NCI-H446 (cell line): ENCODE data around the gene BMP8A.
A peak's percentile ranks its signal among the peaks of the same experiment; 100 is the strongest.
"Not testable (repeated sequence)": the region's sequence is repeated elsewhere in the genome, so short reads cannot be mapped to it uniquely, and the experiment has no call there.

Experiments
- DNase-seq, 2 experiments: peaks; one replicate each; lab custom pipeline; 2025; lab: John Stamatoyannopoulos, UW

The BMP8A gene

DNA sequence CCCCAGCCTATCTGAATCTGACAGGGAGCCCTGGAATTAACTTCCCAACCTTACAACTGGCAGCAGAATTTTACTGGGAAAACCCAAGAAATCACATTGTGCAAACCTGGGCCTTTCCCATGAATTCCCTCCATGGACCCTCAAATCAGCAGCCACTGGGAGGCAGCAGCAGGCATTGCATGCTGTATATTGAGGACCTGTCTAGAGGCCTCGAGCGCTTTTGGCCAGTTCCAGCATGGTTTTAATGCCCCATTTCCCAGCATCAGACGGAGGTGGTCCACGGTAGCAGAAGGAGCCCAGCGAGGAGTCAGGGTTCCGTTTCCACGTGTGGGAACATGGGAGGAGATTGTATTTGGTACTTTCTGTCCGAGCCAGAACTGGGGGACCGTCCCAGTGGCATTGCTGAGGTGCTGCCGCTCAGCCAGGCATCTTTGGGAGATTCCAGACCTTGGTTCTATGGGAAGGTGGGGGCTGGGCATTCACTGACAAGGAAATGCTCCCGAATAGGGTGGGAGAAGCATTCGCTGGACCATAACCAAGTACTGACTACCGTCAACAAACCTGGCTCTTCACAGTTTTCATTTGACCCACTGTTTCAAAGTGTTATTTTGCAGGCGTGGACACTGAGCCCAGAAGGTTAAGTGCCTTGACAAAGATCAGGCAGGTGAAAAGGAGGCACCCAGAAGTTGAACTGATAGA is 15.9 kb downstream of the BMP8A start:
- DNase-seq = peak in 1 of 2 experiments; percentile 13

GRCh38 chr1:39508266-39508665 is 16.8 kb downstream of the BMP8A start:
- DNase-seq = no peak

GRCh38 chr1:39508857-39509305 is 17.4 kb downstream of the BMP8A start:
- no peak for DNase-seq

- DNase-seq = no peak
These were observed 18.0 kb downstream of the BMP8A start for GRCh38 chr1:39509360-39510009.

DNA sequence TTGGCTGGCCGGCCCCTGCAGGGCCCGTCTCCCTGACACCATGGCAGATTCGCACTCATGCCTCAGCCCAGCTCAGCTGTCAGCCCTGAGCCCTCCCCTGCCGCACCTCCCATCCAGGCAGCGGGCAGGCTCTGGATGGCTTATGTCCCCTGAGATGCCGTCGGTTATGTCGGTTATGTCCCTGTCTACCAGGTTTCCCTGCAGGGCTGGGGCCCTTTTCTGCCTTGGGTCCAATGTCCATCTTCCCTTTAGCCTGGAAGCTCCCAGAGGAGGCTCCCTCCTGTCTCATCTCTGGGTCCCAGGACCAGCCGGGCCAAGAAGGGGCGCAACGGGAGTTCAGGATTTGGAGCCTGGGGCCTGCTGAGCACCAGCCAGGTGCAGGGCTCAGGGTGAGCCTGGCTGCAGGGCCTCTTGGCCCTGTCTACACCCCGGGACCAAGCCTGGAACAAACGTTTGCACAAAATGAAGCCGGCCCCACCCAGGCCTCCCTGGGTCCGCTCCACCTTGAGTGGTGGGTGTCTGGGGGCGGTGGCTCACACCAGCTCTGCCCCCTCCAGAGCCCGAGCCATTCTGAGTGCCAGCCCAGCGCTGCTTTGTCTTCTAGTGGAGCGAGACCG is 19.2 kb downstream of the BMP8A start:
- DNase-seq = not testable (repeated sequence)

GRCh38 chr1:39511477-39511876 is 20.0 kb downstream of the BMP8A start:
- DNase-seq = not testable (repeated sequence)

- not testable (repeated sequence) for DNase-seq
These were observed 20.9 kb downstream of the BMP8A start for GRCh38 chr1:39512234-39512847.

GRCh38 chr1:39514710-39515124 is 23.3 kb downstream of the BMP8A start:
- DNase-seq = not testable (repeated sequence)

DNA sequence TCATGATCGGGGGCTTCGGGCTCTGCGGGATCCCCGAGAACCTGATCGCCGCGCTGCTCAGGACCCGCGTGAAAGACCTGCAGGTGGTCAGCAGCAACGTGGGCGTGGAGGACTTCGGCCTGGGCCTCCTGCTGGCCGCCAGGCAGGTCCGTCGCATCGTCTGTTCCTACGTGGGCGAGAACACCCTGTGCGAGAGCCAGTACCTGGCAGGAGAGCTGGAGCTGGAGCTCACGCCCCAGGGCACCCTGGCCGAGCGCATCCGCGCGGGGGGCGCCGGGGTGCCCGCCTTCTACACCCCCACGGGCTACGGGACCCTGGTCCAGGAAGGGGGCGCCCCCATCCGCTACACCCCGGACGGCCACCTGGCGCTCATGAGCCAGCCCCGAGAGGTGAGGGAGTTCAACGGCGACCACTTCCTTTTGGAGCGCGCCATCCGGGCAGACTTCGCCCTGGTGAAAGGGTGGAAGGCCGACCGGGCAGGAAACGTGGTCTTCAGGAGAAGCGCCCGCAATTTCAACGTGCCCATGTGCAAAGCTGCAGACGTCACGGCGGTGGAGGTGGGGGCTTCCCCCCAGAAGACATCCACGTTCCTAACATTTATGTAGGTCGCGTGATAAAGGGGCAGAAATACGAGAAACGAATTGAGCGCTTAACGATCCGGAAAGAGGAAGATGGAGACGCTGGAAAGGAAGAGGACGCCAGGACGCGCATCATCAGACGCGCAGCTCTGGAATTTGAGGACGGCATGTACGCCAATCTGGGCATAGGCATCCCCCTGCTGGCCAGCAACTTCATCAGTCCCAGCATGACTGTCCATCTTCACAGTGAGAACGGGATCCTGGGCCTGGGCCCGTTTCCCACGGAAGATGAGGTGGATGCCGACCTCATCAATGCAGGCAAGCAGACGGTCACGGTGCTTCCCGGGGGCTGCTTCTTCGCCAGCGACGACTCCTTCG is 24.0 kb downstream of the BMP8A start:
- DNase-seq = not testable (repeated sequence)

DNA sequence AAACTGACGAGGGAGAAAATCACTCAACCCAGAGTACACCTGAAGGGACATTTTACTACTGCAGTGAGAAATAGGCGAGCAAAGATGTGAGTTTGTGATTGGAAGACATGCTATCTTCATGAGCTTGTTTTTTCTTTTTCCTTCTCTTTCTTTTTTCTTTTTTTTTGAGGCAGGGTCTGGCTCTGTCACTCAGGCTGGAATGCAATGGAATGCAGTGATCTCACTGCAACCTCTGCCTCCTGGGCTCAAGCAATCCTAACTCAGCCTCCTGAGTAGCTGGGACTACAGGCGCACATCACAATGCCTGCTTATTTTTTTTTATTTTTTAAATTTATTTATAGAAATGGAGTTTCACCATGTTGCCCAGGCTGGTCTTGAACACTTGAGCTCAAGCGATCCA is 25.4 kb downstream of the BMP8A start:
- DNase-seq = not testable (repeated sequence)

DNA sequence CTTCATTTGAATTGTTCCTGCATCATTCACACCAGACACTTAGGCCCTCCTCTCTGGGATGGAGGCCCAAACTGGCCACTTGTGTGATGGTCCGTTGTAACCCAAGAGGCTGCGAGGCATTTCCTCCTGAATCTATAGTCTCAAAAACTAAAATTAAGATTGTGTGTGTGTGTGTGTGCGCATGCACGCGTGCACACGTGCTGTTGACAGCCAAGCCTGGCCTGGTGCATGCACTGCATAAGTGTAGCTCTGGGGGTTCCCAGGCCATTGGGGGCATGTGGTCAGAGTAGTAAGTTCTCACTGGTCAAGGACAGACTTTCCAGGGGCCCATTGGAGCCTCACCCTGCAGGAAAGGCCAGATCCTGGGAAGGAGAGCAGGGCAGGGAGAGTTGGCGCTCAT is 26.5 kb downstream of the BMP8A start:
- DNase-seq = not testable (repeated sequence)

- DNase-seq = not testable (repeated sequence)
These were observed 27.9 kb downstream of the BMP8A start for GRCh38 chr1:39519376-39519775.

DNA sequence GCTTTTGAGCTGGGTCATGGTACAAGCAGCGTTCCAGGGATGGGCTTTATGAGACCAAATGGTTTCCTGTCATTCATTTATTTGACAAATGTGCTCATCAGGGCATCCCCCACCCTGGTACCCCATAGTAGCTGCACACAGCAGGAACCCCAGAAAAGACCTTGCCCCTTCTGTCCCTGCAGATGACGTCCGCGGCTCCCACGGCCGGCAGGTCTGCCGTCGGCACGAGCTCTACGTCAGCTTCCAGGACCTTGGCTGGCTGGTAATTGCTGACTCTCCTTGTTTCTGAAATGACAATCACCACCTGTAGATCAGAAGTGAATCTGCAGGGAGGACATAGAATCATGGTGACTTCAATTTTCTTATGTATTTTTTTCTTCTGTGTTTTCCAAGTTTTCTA is 30.8 kb downstream of the BMP8A start:
- not testable (repeated sequence) for DNase-seq

DNA sequence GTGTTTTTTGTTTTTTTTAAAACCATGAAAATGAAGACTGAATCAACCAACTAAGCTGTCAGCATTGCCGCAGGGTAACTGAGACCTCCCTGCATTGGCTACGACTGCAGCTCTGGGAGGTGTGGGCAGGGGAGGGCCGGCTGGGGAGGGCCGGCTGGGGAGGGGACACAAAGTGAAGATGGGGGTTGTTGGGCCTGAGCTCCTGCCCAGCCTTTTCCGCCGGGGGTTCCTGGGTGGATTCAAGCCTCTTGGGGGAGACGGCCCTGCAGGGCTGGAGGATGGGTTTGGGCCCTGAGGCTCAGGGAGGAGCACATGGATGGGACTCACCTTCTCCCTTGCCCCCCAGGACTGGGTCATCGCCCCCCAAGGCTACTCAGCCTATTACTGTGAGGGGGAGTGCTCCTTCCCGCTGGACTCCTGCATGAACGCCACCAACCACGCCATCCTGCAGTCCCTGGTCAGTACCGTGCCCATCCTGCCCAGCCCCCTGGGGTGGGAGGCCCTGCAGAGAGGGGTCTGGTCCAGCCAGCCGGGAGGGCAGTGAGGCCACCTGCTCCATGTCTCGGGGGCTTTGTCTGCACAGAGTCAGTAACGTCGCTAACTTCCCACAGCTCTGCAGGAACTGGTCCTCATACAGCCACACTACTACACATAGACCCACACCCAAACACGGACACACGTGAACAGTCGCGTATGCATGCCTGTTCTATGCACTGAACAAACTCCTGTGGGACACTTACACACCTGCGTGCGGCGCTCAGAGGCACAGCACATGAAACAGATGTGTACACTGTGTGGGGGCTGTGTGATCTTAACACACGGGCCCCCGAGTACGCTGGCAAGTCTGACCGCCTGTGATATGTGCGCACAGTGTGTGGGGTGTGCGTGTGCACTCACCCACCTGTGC is 31.5 kb downstream of the BMP8A start:
- DNase-seq = no peak

DNA sequence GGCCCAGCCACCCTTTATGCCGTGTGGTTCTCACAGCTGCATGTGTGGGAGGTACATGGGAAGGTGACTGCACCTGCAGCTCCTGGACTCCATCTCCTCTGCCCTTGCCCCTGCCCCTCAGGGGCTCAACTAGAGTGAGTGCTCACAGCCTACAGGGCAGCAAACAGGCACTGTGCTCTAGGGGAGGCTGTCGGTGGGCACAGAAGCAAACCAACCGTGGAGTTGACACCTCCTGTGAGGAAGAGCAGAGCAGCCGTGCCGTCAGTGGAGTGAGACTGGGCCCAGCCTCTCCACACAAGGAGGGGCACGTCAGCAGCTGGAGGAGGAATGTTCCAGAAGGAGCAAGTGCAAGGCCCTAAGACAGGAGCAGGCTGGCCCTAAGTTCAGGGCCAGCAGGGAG is 32.7 kb downstream of the BMP8A start:
- no peak for DNase-seq

DNA sequence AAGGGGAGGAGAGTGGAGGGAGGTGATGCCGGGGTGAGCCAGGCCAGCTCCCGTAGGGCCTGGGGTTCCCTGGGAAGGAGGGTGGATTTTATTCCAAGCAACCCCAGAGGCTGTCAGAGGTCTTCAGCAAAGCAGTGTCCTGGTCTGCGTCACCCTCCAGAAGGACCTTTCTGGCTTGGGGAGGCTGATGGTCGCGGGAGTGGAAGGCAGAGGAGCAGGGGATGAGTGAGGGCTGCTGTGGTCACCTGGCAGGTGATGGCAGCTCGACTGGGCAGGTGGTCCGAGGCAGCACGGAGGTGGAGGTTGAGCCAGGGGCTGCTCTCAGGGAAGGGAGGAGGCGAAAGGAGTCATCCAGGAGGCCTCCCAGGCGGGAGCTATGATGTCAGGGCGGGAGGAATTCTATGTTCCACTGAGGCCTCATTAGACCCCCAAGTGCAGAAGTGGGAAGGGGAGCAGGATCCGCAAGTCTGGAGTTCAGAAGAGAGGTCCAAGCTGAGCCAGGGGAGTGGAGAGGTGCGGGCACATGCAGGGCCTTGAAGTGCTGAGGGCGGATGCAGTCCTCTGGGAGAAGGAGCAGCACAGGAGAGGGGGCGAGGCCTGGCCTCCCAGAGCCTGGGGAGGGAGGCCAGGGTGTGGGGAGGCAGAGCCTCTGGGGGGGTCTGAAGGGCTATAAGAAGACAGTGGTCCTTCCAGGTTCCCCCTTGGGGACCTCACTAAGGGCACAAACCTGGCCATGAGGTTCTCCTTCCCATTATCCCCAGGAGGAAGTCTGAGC is 33.3 kb downstream of the BMP8A start:
- no peak for DNase-seq

- DNase-seq = no peak
These were observed 34.1 kb downstream of the BMP8A start for GRCh38 chr1:39525366-39526165.

- no peak for DNase-seq
These were observed 35.2 kb downstream of the BMP8A start for GRCh38 chr1:39526466-39527189.
